SH-SY5Y (cell line): ENCODE data around the gene HIVEP3.

Experiments used
- GATA2 ChIP-seq: IDR thresholded peaks from 2 replicates; pipeline ENCODE4 v1.6.1; 2011; ENCODE audit warnings: mild to moderate bottlenecking, low read depth, low read length
- GATA3 ChIP-seq: IDR thresholded peaks from 2 replicates; pipeline ENCODE4 v1.6.1; 2011; ENCODE audit warnings: low read depth, mild to moderate bottlenecking, low read length, moderate library complexity

- TF ChIP-seq GATA2 (no peak), GATA3 (no peak)
Observed at GRCh38 chr1:41715441-41716095, 203.2 kb downstream of the HIVEP3 start.
